ENCODE measurements around the gene LRMDA. TPM values are rescaled to one million over a fixed set of nuclear protein-coding genes. Genes with fewer than 3 reads are reported as not detected.

Gene LRMDA
- total RNA-seq, 2 donors from 2014 or later: 9.6 to 12.6 TPM

GRCh38 chr10:75904499-75905283, 473.3 kb downstream of the LRMDA start:
- Histone ChIP-seq H3K4me3 (no peak overlapping the region), H3K9me3 (no peaks in the 10 kb centered on the region), H3K27ac (no peak overlapping the region), H3K27me3 (replicated peaks; ENCODE audit: insufficient read depth) (no peaks in the 10 kb centered on the region), H3K36me3 (no peaks in the 10 kb centered on the region), H3K4me1 (replicated peaks) (no peaks in the 10 kb centered on the region)
- WGBS: 35% methylated on average over 15 of the region's 15 CpGs
- TF ChIP-seq CTCF (IDR thresholded peaks at IDR 0.05): no peak
- TF ChIP-seq POLR2AphosphoS5 (IDR thresholded peaks at IDR 0.05): no peak
- TF ChIP-seq POLR2A (IDR thresholded peaks at IDR 0.05): no peak
- DNase-seq (ENCODE audit: low spot score): no peak
- intact Hi-C loops (cut with DNase I): no loop called here

GRCh38 chr10:75905490-75905889, 474.1 kb downstream of the LRMDA start:
- 92% methylated on average over 4 of the region's 4 CpGs for WGBS
- intact Hi-C loops (cut with DNase I): no loop called here

GRCh38 chr10:75910032-75910431, 478.6 kb downstream of the LRMDA start:
- DNase-seq (ENCODE audit: low spot score): no peak
- H3K27me3 ChIP-seq (replicated peaks; ENCODE audit: insufficient read depth): no peaks in the 10 kb centered on the region
- no peaks in the 10 kb centered on the region for H3K9me3 ChIP-seq
- WGBS: 63% methylated on average over 2 of the region's 2 CpGs
- TF ChIP-seq POLR2AphosphoS5 (IDR thresholded peaks at IDR 0.05): no peak
- TF ChIP-seq CTCF (IDR thresholded peaks at IDR 0.05): peak; percentile 31 to 72 (median 60)
- TF ChIP-seq POLR2A (IDR thresholded peaks at IDR 0.05): no peak
- no peak overlapping the region for H3K4me3 ChIP-seq
- H3K4me1 ChIP-seq (replicated peaks): no peaks in the 10 kb centered on the region
- no peak overlapping the region for H3K27ac ChIP-seq
- H3K36me3 ChIP-seq: no peaks in the 10 kb centered on the region
- intact Hi-C loops (cut with DNase I): loop anchor here (10.0 kb wide), 1 partner anchor 515 kb away; no protein-coding TSS in a partner anchor

More at GRCh38 chr10:75905490-75905889, 474.1 kb downstream of the LRMDA start:
- Histone ChIP-seq H3K9me3 (no peaks in the 10 kb centered on the region), H3K4me1 (replicated peaks) (no peaks in the 10 kb centered on the region), H3K27ac (no peak overlapping the region), H3K36me3 (no peaks in the 10 kb centered on the region), H3K4me3 (no peak overlapping the region), H3K27me3 (replicated peaks; ENCODE audit: insufficient read depth) (no peaks in the 10 kb centered on the region)
- DNase-seq (ENCODE audit: low spot score): no peak
- no peak for TF ChIP-seq POLR2AphosphoS5 (IDR thresholded peaks at IDR 0.05)
- TF ChIP-seq POLR2A (IDR thresholded peaks at IDR 0.05): no peak
- no peak for TF ChIP-seq CTCF (IDR thresholded peaks at IDR 0.05)

GRCh38 chr10:75911426-75911825, 480.0 kb downstream of the LRMDA start:
- intact Hi-C loops (cut with DNase I): loop anchor here (10.0 kb wide), 1 partner anchor 517 kb away; no protein-coding TSS in a partner anchor
- Histone ChIP-seq H3K4me3 (no peak overlapping the region), H3K27ac (no peak overlapping the region), H3K9me3 (no peaks in the 10 kb centered on the region), H3K4me1 (replicated peaks) (no peaks in the 10 kb centered on the region), H3K27me3 (replicated peaks; ENCODE audit: insufficient read depth) (no peaks in the 10 kb centered on the region), H3K36me3 (no peaks in the 10 kb centered on the region)
- no peak for TF ChIP-seq POLR2A (IDR thresholded peaks at IDR 0.05)
- no peak for TF ChIP-seq CTCF (IDR thresholded peaks at IDR 0.05)
- DNase-seq (ENCODE audit: low spot score): no peak
- WGBS: 85% methylated on average over 2 of the region's 2 CpGs

GRCh38 chr10:75916906-75917305, 485.5 kb downstream of the LRMDA start:
- no peak for DNase-seq (ENCODE audit: low spot score)
- H3K9me3 ChIP-seq: no peaks in the 10 kb centered on the region
- H3K27me3 ChIP-seq (replicated peaks; ENCODE audit: insufficient read depth): no peaks in the 10 kb centered on the region
- TF ChIP-seq CTCF (IDR thresholded peaks at IDR 0.05) (no peak), POLR2A (IDR thresholded peaks at IDR 0.05) (no peak), POLR2AphosphoS5 (IDR thresholded peaks at IDR 0.05) (no peak)
- no peaks in the 10 kb centered on the region for H3K36me3 ChIP-seq
- 67% methylated on average over 3 of the region's 3 CpGs for WGBS
- no peaks in the 10 kb centered on the region for H3K4me1 ChIP-seq (replicated peaks)
- H3K4me3 ChIP-seq: no peak overlapping the region
- H3K27ac ChIP-seq: no peak overlapping the region
- intact Hi-C loops (cut with DNase I): loop anchor here (10.0 kb wide), 1 partner anchor 522 kb away; no protein-coding TSS in a partner anchor
